GM21825 (cell line): Measurements from ENCODE around the gene ANKS6.

Experiments used
- ATAC-seq: cut with Tn5 transposase; IDR thresholded peaks from one replicate; pipeline ENCODE4 v1.9.1; 2021; ENCODE audit warnings: mild to moderate bottlenecking, moderate library complexity; ENCODE audit not compliant: unreplicated experiment

Gene ANKS6

GRCh38 chr9:98773721-98774120 is 22.6 kb downstream of the ANKS6 start:
- ATAC-seq: no peak

- no peak for ATAC-seq
Measured at GRCh38 chr9:98772364-98773155, 23.8 kb downstream of the ANKS6 start.

DNA sequence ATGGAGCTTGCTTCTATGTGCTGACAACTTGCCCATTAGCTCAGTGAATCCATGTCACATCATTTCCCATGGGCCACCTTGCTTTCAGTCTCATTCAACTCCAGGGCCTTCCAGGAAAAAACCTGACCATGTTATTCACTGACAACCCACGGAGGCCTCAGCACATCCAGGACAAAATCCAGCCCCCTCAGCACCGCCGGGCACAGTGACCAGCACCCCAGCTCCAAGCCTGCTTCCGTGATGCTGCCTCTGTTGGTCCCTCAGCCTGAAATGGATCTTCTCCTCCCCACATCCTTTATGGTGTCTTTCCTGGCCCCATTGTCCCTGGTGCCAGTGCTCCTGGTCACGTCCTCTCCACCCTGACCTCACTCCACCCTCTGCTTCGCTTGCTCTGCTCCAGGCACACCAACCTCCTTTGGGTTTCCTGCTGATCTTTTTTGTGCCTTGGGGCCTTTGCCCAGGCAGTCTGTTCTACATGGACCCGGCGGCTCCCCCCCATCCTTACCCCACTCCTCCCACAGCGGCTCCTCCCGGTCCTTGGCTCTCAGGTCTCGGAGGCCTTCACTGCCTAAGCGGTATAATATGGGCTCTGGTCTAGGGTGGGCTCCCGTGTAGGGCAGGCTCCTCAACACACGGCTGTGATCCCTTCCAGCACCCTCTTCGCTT is 25.0 kb downstream of the ANKS6 start:
- ATAC-seq: no peak

DNA sequence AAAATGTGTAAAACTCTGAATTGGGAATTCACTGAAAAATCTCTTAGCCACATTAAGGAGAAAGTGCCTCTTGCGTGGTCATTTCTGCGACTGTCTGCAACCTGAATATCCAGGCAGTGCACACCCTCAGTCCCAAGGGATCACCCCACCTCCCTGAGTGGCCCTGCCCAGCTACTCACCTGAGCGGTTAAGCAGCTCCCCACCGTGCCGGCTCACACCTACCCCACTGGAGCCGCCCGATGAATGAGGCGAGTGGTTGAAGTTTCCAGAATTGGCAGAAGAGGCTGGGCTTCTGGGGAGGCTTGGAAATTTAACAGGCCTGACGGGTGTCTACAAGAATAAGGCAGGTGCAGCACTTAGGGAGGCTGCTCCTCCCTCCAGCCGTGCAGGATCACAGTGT is 25.6 kb downstream of the ANKS6 start:
- no peak for ATAC-seq

GRCh38 chr9:98768344-98768743 is 28.0 kb downstream of the ANKS6 start:
- no peak for ATAC-seq

DNA sequence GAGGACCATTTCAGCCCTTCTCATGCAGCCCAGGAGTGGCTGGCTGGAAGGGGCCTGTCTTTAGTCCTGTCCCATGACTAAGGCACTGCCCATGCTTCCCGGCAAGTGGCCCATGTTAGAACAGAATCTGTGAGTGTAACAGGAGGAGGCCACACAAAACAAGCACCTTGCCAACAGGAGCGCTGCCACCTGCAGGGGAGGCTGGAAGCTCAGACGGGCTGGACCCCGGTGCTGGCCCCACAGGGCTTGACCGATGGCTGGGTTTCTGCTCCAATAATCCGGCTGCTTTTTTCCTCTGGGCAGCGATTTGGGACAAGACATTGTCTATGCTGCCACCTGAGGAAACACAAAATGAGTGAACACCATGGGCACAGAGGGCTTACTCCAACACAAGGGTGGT is 28.4 kb downstream of the ANKS6 start:
- no peak for ATAC-seq

- ATAC-seq: no peak
Measured at GRCh38 chr9:98767196-98767595, 29.2 kb downstream of the ANKS6 start.

GRCh38 chr9:98766586-98766985 is 29.8 kb downstream of the ANKS6 start:
- ATAC-seq: no peak

- no peak for ATAC-seq
Measured at GRCh38 chr9:98765256-98765655, 31.1 kb downstream of the ANKS6 start.

GRCh38 chr9:98763986-98764745 is 32.2 kb downstream of the ANKS6 start:
- no peak for ATAC-seq

DNA sequence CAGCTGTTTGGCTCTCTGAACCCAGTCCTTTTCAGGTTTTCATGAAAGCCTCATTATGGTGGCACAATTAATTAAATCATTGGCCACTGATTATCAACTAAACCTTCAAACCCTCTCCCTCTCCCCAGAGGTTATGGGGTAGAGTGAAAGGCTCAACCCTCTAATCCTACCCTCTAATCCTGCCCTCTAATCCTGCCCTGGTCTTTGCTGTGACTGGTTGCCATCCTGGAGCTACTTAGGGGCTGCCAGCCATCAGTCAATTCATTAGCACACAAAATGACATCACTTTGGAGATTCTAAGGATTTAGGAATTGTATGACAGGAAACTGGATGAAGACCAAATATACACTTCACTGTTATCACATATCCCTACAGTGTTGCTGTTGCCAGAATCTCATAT is 36.1 kb downstream of the ANKS6 start:
- ATAC-seq: no peak

DNA sequence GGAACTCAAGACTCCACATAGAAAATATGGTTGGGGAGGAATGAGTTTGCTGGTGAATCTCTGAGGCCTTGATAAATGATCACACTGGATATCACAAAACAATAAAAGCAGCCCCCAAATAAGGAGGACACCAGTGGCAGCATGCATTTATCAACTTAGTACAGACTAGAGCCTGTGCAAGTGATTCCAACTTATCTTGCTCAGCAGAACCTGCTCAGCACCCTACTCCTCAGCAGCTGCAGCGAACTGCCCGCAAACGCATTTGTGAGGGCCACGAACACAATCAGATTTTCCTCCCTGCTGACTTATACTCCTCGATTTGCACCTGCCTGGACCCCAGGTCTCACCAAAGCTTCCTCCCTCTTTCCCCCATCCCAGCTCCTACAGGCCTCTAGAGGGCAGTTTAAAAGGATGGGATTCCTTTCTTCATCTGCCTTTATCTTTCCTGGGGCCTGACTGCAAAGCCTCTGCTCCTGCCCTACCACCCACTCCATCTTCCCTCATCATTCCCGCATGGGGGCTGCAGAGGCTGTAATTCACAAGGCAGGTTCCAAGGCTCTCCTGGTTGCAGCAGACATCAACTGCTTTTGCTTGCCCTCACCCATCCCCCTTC is 41.2 kb downstream of the ANKS6 start:
- no peak for ATAC-seq

DNA sequence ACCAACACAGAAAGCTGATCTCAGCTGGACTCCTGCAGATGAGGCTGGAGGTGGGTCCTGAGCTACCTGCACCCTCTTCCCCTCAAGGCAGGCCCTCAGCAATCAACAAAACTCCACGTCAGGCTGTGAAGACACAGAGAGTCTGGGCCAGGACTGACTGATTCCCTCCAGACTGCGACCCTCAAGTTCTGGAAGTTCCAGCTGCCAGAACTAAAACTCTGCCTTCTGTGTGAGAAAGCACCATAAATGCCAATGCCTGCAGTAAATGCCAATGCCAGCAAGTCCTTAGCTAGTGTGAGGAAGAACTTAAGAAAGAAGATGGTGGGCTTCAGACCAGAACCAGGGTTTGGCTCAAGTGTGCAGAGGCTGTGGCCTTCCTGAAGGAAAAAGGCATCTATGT is 45.1 kb downstream of the ANKS6 start:
- no peak for ATAC-seq

GRCh38 chr9:98750364-98751060 is 45.8 kb downstream of the ANKS6 start:
- ATAC-seq: no peak

- no peak for ATAC-seq
Measured at GRCh38 chr9:98747476-98747875, 48.9 kb downstream of the ANKS6 start.

DNA sequence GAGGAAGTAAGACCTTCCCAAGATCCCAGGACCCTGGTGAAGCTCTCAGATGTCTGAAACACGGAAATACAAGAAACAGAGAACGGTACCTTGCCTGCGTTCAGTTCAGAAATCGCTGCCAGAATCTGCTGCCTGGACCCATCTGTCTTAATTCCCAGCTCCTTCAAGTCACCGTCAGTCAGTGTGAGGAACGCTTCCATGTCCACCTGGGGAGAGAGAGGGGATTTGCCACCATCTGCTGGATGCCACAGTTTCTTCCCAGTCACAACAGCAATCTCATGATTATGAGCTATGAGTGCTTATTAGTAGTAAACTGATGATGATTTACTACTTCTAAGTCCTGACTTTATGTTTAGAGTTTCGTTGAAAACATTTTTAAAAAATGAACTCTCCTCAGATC is 50.9 kb downstream of the ANKS6 start:
- ATAC-seq: no peak

GRCh38 chr9:98743818-98744611 is 52.3 kb downstream of the ANKS6 start:
- ATAC-seq: no peak

DNA sequence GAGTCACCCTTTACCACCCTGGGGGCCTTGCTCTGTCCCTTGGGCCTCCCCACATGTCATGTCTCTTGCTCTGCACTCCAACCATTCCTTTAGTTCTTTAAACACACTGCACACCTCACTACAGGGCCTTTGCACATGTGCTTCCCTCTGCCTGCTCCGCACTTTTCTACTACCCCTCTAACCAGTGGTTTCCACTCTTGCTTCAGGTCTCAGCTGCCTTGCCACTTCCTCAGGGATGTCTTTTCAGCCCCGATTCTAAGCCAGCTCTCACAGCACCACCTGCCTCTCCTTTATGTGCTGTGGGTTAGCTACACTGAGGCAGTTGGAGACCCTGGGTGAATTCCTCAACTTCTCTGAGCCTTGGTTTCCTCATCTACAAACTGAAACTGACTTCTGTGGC is 53.0 kb downstream of the ANKS6 start:
- ATAC-seq: no peak

DNA sequence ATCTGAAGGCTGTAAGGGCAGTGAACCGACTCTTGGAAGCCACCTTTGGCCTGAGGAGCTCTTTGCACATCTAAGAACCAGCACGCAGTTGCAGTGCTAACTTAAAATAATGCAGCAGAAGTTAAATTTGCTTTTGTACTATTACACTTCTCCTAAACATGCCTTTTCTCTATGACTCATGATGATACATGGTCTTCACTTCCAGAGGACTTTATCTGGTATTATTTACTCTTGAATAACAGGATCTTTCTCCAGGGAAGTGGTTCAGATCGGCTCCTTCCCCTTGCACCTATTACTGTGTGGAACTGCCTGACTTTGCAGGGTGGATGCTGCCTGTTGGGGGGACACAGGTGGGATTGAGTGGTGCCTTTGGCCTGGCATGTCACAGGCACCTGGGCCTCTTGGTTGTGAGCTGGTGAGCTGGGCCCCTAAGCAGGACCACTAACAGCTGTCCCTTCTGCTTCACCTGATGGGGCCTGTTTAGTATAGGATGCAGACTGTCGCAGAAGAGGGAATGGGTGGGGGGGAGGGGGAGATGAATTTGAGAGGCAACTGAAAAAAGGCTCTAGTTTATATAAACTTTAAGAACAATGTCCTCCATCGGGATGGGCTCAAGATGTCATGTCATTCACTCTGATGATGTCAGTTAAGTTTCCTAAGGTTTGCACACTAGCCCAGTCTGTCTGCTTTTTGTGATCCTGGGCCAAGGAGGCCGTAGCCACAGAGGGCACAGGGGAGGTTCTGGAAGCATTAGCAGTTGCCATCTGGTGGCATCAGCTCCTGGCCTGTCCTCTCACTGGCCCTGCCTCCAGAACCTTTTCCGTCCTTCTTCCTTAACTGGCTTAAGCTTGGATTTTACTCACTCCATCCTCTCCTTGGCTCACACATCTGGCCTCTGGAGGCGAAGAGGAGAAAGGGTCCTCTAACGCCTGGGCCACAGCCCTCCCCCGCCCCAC is 53.8 kb downstream of the ANKS6 start:
- ATAC-seq: no peak
